Measurements from ENCODE around the gene ARCN1.

ARCN1 gene

DNA sequence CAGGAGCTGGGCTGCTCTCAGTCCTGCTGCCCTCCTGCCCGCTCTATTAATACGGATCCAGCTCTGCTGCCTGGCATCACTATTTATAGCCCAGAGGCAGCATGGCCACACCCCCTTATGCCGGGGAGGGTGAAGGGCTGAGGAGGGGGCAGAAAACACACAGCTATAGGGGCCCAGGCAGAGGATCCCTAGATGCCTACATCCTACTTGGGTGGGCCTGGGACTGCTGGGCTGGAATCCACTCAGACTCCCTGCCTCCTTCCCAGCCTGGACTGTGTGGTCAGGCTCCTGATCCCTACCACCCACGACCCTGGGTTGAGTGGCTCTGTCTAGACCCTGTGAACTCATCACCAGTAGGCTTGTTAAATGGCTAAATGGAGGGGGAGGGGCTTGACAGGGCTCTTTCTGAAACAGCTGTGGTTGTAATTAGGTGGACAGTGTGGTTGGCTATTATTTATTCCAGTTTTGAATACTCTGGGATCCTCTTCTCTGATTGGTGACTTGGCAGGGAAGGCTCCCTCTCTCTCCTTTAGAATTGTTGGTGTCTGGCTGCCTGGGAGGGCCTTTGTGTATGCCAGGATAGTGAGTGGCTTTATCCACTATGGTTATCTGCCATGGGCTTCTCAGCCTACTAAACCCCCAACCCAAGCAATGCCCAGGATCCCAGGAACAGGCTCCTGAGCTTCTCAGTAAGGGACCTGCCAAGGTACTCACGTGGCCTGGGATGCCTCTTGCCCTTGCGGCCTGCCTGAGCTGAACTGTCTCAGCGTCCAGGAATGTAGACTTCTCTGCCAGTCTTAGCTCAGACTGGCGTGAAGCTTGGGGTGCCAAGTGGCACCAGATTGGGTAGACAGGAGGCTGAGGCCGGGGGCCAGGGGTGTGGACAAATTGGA is 50.4 kb downstream of the ARCN1 start:
- no peak overlapping the region for H3K4me3 ChIP-seq (ENCODE audit: low read depth, low read length)
- TF ChIP-seq, protein P1, sequence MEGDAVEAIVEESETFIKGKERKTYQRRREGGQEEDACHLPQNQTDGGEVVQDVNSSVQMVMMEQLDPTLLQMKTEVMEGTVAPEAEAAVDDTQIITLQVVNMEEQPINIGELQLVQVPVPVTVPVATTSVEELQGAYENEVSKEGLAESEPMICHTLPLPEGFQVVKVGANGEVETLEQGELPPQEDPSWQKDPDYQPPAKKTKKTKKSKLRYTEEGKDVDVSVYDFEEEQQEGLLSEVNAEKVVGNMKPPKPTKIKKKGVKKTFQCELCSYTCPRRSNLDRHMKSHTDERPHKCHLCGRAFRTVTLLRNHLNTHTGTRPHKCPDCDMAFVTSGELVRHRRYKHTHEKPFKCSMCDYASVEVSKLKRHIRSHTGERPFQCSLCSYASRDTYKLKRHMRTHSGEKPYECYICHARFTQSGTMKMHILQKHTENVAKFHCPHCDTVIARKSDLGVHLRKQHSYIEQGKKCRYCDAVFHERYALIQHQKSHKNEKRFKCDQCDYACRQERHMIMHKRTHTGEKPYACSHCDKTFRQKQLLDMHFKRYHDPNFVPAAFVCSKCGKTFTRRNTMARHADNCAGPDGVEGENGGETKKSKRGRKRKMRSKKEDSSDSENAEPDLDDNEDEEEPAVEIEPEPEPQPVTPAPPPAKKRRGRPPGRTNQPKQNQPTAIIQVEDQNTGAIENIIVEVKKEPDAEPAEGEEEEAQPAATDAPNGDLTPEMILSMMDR (IDR thresholded peaks at IDR 0.05; ENCODE audit: insufficient read depth, low read depth, low read length, missing control alignments), result no peak
- DNase-seq (ENCODE audit: low read depth), result no peak

DNA sequence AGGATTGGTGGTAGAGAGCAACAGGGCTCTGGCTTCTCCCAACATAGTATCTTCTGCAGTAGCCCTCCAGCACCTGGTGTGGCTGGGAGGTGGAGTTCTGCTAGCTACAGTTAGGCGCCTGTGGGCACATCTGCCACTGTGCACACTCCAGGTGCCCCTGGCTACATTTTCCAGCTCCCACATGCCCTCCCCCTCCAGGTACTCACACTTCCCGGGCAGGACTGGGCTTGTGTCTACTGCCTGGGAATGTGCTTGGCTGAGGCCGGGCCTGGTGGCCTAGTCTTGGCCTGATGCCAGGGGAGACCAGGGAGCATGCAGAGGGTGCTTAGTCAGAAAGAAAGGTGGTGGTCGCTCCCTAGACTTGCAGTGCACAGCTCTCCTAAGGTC is 51.1 kb downstream of the ARCN1 start:
- TF ChIP-seq, protein P1 (IDR thresholded peaks at IDR 0.05; ENCODE audit: insufficient read depth, low read depth, low read length, missing control alignments), result no peak
- DNase-seq (ENCODE audit: low read depth), result no peak
- no peak overlapping the region for H3K4me3 ChIP-seq (ENCODE audit: low read depth, low read length)

DNA sequence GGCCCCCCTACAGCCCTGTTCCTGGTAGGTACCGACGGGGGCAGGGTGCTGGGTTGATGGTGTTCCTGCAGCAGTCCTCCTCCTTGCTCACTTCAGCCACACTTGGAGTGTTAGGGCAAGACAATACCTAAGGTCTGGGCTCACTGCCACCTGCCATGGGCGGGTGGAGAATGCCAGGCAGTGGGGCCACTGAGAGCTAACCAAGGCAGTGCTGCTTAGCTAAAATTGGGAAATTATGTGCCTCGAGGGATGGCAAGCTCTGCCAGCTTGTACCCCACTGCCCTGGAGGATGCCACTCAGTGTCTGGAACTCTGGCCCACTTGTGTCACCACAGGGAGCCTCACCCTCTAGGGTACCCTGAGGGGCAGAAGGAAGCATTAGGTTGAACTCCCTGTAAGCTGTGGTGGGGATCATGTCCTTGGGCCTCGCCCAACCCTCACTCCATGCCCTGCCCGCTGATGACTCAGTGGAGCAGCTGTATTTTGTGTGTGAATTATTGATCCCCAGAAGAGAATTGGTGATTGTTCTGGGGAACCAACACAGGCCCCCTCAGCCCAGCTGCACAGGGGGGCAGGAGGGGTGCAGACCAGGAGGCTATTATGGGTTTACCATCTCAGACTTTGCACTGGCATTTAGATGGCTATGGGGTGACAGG is 53.0 kb downstream of the ARCN1 start:
- DNase-seq (ENCODE audit: low read depth), result no peak
- TF ChIP-seq, protein P1 (IDR thresholded peaks at IDR 0.05; ENCODE audit: insufficient read depth, low read depth, low read length, missing control alignments), result no peak
- no peak overlapping the region for H3K4me3 ChIP-seq (ENCODE audit: low read depth, low read length)

DNA sequence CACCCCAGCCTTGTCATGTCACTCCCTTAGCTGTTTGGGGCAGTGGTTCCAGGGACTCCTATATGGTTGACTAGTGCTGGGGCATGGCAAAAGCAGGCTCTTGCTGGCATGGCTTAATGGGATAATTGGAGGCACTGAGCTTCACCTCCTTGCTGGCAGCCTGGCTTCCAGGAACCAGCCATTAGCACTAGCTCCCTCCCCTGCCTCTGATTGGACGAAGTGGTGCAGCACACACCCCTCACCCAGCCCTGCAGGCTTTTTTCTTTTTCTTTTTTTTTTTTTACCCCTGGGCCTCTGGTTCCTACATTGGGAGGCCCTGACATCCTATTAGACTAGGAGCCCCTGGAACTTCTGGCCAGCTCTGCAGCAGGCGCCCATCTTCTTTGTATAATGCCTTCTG is 53.8 kb downstream of the ARCN1 start:
- TF ChIP-seq, protein P1 (IDR thresholded peaks at IDR 0.05; ENCODE audit: insufficient read depth, low read depth, low read length, missing control alignments), result no peak
- H3K4me3 ChIP-seq (ENCODE audit: low read depth, low read length), result no peak overlapping the region
- no peak for DNase-seq (ENCODE audit: low read depth)

DNA sequence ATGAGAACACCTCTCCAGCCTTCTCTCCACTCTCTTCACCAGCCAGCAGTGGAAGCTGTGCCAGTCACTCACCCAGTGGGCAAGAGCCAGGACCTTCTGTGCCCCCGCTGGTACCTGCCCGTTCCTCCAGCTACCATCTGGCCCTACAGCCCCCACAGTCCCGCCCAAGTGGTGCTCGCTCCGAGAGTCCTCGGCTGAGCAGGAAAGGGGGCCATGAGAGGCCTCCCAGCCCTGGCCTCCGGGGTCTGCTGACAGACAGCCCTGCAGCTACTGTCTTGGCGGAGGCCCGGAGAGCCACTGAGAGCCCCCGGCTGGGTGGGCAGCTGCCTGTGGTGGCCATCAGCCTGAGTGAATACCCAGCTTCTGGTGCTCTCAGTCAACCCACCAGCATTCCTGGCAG is 55.4 kb downstream of the ARCN1 start:
- no peak for DNase-seq (ENCODE audit: low read depth)
- H3K4me3 ChIP-seq (ENCODE audit: low read depth, low read length), result no peak overlapping the region
- TF ChIP-seq, protein P1 (IDR thresholded peaks at IDR 0.05; ENCODE audit: insufficient read depth, low read depth, low read length, missing control alignments), result no peak

DNA sequence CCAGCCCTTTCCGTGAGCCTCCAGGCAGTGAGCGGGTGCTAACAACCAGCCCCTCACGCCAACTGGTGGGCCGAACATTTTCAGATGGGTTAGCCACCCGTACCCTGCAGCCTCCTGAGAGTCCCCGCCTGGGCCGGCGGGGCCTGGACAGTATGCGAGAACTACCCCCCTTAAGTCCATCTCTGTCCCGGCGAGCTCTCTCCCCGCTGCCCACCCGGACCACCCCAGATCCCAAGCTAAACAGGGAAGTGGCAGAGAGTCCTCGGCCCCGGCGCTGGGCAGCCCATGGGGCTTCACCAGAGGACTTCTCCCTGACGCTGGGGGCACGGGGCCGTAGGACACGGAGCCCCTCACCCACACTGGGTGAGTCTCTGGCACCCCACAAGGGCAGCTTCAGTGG is 55.8 kb downstream of the ARCN1 start:
- DNase-seq (ENCODE audit: low read depth), result no peak
- TF ChIP-seq, protein P1 (IDR thresholded peaks at IDR 0.05; ENCODE audit: insufficient read depth, low read depth, low read length, missing control alignments), result no peak
- no peak overlapping the region for H3K4me3 ChIP-seq (ENCODE audit: low read depth, low read length)
